C4-2B (cell line): ENCODE measurements around the gene RIOK1.
"Not testable (repeated sequence)": the region's sequence is repeated elsewhere in the genome, so short reads cannot be mapped to it uniquely, and the experiment has no call there.

ENCODE experiments used
- H3K27ac ChIP-seq: fragments of 450-650 bp; 2 replicates; pipeline ENCODE4 v1.5.1; 2017
- CTCF ChIP-seq: fragments of 450-650 bp; conservative IDR thresholded peaks from 2 replicates; pipeline ENCODE4 v1.5.1; 2017; ENCODE audit warnings: mild to moderate bottlenecking
- ZFX ChIP-seq: fragments of 450-650 bp; IDR thresholded peaks from 2 replicates; pipeline ENCODE4 v1.6.1; 2017

RIOK1 gene

DNA sequence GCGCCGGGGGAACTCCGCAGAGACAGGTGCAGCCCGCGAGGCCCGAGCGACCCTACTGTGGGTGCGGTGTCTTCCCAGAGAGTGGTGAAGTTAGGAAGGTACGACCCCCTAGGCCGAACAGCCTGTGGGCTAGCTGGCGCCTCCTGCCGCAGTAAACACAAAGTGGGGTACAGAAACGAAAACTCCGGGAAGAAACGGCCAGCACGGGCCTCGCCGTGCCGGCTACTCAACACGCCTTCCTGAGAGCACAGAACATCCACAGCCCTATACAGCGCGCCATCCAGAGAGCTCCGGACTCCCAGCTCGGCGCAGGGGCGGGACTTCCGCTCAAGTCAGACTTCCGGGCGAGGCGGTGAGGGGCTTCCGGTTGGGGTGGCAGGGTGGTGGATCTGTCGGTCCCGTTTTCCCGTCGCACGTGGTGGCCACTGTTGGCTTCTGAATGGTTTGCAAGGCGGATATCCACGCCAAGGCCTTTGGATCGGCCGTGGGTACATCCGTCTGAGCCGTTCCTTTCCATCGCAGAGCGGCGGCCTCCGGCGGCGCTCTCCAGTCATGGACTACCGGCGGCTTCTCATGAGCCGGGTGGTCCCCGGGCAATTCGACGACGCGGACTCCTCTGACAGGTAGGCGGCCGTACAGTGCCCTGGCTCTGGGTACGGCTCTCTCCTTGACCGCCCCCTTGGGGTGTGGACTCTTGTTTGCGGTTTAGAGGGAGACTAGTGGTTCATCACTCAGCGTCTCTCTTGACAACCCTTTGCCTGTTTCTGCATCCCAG, at the start of gene RIOK1, which contains the start of gene CAGE1:
TSS of gene RIOK1 (plus strand) at position 358 of the 775 bp plus-strand sequence. CDS start at position 553, 195 bp downstream.
TSS of gene CAGE1 (minus strand) at position 292 of the 775 bp plus-strand sequence. CDS start 2,569 bp downstream, outside the sequence.
- peak within 1 kb of the TSS; percentile 93 for H3K27ac ChIP-seq
- TF ChIP-seq CTCF = peak; percentile 23; the same call in 1 of the 2 replicates
- TF ChIP-seq ZFX = peak; percentile 81

GRCh38 chr6:7341271-7341670, 48.3 kb upstream of the RIOK1 start:
- TF ChIP-seq ZFX (no peak), CTCF (no peak)
- H3K27ac ChIP-seq = no peak overlapping the region

DNA sequence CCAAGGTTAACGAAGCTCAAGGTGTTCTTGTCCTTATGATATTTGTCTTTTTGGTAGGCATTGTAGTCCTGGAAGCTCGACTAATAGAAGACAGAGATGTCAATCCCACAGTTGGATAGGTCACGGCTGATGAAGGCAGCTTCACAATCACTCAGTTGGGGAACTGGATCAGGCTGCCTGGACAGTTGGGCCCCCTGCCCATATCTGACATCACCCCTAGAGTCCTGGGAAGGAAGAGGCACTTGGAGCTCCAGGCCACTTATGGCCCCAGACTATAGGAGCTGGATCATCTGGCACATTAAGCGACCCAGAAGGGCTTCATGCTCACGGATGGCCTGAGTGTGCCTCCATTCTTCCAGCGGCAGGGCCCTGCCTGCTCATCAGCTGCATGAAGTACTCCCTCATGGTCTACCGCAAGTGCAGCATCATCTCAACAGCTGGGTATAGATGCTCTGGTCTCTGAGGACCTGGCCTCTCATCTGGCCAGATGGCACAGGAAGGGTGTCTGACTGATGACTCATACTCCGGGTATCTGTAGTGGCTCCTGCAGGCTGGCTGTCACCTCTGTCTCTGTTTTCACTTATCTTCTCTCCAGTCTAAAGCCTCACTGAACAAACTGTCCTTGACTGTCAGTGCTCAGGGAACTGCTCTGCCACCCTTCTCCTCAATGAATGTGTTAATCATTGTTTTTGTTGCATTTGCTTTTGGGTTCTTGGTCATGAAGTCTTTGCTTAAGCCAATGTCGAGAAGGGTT, 47.4 kb upstream of the RIOK1 start:
- TF ChIP-seq CTCF (no peak), ZFX (no peak)
- no peak overlapping the region for H3K27ac ChIP-seq

- no peak overlapping the region for H3K27ac ChIP-seq
- TF ChIP-seq CTCF = no peak
- TF ChIP-seq ZFX = no peak
These were observed 45.8 kb upstream of the RIOK1 start for GRCh38 chr6:7343546-7344475.

GRCh38 chr6:7344773-7345450, 44.7 kb upstream of the RIOK1 start:
- not testable (repeated sequence) for H3K27ac ChIP-seq

DNA sequence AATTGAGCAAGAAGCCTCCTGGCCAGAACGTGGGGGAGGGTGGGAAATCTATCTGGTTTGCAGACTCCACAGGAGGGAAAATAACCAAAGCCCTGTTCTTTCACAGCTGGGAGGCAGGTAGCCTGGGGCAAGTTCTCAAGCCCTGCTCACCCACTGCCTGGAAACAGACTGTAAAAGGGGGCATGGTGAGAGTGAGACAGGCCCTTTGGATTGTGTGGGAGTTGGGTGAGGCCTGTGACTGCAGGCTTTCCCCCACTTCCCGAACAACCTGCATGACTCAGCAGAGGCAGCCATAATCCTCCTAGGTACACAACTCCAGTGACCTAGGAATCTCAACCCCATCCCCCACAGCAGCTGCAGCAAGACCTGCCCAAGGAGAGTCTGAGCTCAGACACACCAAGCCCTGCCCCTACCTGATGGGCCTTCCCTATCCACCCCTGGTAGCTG, 42.0 kb upstream of the RIOK1 start:
- 0 out of 2 replicates have a peak overlapping the region, but pooled peaks have one; percentile 8 for H3K27ac ChIP-seq

GRCh38 chr6:7350591-7350990, 39.0 kb upstream of the RIOK1 start:
- H3K27ac ChIP-seq = not testable (repeated sequence)

DNA sequence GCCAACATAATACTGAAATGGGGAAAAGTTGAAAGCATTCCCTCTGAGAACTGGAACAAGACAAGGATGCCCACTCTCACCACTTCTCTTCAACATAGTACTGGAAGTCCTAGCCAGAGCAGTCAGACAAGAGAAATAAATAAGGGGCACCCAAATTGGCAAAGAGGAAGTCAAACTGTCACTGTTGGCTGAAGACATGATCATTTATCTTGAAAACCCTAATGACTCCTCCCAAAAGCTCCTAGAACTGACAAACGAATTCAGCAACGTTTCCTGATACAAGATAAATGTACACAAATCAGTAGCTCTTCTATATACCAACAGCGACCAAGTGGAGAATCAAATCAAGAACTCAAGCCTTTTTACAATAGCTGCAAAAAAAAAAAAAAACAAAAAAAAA, 37.7 kb upstream of the RIOK1 start:
- H3K27ac ChIP-seq = not testable (repeated sequence)
